Activated CD4-positive, alpha-beta T cell treated with anti-CD3 and anti-CD28 coated beads, Interleukin-2, Interleukin-6, amounts not matched to agents 100 ng/mL and 50 ng/mL, durations not matched to agents 16 hours and 8 hours (primary cell): ENCODE data around the gene ARAF.
A peak's percentile ranks its signal among the peaks of the same experiment; 100 is the strongest.
"Not testable (repeated sequence)": the region's sequence is repeated elsewhere in the genome, so short reads cannot be mapped to it uniquely, and the experiment has no call there.

Experiments
- DNase-seq: peaks from one replicate; pipeline ENCODE4 v3.0.0-alpha.2; 2020

ARAF gene

DNA sequence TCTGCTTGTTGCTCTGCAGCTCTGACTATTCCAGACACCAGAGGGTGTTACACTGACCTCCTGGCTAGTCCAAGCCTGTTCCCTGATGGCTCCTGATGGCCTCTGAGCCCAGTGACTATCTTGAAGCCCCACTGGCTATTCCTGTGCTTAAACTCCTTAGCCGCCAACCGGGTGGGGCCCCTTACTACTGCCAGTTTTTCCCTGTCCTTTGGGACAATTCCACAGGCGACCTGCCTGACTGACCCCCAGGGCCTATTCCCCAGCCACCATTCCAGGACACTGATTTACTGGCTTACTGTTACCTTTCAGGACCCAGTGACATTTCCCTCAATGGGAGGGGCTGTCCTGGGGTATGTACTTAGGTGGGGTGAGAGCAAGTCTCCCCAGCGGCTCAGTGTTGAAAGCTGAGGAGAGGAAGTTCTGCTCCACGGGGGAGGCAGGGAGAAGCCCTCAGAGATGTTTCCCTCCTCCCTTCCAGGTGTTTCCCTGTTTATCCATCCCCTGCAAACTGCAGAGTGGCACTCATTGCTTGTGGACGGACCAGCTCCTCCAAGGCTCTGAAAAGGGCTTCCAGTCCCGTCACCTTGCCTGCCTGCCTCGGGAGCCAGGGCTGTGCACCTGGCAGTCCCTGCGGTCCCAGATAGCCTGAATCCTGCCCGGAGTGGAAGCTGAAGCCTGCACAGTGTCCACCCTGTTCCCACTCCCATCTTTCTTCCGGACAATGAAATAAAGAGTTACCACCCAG, 25.2 kb downstream of the ARAF start:
- no peak for DNase-seq

DNA sequence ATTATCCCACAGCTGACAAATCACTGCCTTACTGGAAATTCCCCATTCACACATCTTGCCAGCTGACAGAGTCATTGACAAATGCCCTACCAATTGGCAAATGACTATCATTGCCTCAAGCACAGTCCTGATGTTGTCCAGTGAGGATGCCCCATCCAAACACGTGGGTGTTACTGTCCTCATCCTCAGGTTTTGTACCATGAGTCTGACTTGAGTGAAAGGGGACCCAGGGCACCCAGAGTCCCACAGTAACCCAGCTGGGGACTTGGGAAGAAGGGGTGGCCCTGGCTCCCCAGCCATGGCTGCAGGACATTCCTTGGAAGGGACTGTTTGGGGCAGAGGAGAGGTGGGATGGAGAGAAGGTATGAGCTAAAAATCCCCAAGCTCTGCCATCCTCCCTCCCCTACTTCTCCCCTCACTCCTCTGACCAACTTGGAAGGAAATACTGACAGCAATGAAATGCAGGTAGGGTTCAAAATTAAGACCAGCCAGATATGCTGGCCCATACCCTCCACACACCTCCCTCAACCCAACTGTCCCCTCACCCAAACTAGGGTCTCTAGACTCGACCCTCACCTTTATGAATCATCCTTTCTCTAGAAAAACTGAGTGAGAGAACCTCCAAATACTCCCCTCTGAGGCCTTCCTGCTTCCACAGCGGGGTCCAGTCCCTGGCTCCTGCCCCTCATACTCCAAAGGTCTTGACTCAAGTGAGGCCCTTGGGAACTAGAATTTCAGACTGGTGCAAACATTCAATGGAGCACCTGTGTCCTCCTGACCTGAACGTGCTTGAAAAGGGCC, 26.3 kb downstream of the ARAF start:
- no peak for DNase-seq

GRCh38 chrX:47587906-47588735, 27.1 kb downstream of the ARAF start:
- no peak for DNase-seq

GRCh38 chrX:47590984-47591383, 30.0 kb downstream of the ARAF start:
- no peak for DNase-seq

- no peak for DNase-seq
Measured at GRCh38 chrX:47593522-47593921, 32.5 kb downstream of the ARAF start.

DNA sequence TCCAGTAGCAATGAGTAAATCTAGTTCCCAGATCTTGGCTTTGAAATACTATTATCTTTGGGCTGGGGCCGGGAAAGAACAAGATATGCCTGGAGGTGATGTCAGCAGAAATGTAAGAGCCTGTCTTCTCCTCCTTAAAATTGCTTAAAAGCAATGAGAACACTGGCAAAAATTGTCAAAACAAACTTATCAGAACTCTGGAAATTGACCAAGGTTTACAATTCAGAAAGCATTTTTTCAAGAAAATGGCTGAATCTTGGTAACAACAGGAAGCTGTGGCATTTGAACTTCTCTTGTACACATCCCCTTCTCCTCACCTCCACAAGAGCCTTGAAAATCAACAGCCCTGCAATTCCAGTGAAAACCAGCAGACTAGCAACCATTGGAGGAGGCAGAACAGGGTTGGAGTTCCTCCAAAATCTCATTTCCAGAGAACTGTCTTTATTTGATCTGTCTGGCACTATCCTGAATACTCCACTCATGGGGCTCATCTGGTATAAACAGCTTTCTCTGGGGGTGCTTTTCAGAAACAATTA, 34.8 kb downstream of the ARAF start:
- no peak for DNase-seq

GRCh38 chrX:47596256-47596655, 35.3 kb downstream of the ARAF start:
- no peak for DNase-seq

DNA sequence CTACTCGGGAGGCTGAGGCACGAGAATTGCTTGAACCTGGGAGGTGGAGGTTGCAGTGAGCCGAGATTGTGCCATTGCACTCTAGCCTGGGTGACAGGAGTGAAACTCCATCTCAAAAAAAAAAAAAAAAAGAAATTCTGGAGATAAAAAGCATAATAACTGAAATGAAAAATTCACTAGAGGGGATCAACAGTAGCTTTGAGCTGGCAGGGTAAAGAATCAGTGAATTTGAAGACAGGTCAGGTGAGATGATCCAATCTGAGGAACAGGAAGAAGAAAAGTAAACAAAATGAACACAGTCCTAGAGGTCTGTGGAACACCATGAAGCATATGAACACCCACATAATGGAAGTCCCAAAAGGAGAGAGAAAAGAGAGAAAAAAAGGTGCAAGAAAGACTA, 36.2 kb downstream of the ARAF start:
- no peak for DNase-seq

DNA sequence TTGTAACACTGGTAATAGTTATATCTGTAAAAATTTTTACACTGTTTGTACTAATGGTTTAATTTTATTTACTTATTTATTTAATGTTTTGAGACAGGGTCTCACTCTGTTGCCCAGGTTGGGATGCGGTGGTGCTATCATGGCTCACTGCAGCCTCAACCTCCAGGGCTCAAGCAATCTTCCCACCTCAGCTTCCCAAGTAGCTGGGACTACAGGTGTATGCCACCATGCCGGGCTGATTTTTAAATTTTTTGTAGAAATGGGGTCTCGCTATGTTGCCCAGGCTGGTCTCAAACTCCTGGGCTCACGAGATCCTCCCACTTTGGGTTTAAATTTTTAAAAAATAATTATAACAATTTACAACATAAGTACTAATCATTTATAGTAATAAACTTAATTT, 42.1 kb downstream of the ARAF start:
- not testable (repeated sequence) for DNase-seq

- no peak for DNase-seq
Measured at GRCh38 chrX:47605024-47605423, 44.0 kb downstream of the ARAF start.

GRCh38 chrX:47607091-47607490, 46.1 kb downstream of the ARAF start:
- no peak for DNase-seq

DNA sequence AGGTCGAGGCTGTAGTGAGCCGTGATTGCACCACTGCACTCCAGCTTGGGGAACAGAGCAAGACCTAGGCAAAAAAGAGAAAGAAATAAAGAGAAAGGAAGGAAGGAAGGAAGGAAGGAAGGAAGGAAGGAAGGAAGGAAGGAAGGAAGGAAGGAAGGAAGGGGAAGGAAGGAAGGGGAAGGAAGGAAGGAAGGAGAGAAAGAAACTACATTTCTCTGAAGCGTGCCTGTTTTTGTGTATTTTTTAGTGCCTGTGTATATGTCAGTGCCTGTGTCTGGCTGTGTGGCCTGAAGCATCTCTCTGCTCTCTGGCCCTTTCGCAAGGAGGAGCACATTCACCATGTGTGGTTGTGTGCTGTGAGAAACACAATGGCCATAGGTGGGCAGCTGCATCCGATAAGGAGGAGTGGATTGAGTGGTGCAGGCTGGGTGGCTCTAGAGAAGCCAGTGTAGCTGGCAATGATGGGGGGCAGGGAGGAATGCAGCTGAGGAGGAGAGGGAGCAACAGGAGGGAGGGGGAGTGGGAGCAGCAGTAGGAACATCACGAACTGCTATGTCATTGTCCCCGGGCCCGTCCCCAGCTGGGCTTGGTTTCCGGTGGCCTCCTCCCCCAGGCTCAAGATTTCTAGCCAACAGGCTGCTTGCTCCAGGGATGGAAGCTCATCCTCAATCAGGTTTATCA, 47.3 kb downstream of the ARAF start:
- no peak for DNase-seq

- DNase-seq, result no peak
Measured at GRCh38 chrX:47610511-47610910, 49.5 kb downstream of the ARAF start.

- DNase-seq, result no peak
Measured at GRCh38 chrX:47611489-47611888, 50.5 kb downstream of the ARAF start.

- DNase-seq, result no peak
Measured at GRCh38 chrX:47611926-47612325, 50.9 kb downstream of the ARAF start.

DNA sequence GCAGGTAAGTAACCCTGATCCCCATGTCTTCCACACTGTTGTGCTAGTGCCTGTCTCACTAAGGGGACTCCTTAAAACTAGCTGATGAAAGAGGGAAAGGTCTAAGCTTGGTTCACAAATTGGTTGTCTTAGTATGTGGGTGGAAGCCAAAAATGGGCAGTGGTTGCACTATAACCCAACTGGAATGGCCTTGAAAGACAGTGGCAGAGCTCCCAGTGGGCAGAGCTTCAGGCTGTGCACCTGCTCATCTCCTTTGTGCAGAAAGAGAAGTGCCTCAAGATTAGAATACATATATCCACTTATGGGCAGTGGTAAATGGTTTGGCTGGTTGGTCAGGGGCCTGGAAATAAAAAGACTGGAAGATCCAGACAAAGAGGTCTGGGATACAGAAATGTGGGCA, 51.4 kb downstream of the ARAF start:
- no peak for DNase-seq

DNA sequence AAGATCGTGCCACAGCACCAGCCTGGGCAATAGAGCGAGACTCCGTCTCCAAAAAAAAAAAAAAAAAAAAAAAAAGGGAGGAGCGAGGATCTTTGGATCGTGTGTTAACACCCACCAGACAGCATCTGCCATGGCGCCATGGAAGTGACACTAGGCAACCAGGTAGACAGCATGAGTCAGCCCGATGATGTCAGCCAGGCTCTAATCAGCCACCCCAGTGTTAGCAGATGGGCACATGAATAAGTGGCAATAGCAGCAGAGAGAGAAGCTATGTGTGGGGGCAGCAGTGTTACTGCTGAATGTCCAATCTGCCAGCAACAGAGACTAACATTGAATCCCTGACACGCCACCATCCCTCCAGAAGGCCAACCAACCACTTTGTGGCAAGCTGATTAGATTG, 52.1 kb downstream of the ARAF start:
- no peak for DNase-seq

DNA sequence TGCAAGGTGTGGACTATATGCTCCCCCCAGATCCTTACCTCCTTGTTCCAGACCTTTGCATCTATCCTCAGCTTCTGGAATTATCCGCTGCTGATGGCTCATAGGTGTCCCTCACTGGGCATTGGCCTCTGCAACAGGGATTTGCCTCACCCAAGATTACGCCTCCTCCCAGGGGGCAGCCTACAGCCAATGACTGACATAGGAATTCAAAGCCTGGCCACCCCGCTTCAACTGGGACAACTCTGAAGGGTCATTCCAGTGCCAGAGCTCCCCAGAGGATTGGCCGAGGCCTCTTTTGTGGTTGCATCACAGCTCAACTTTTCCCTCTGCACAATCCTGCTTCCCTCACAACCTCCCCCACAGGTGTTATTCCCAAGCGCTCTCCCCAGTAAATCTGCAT, 53.6 kb downstream of the ARAF start:
- DNase-seq, result no peak

GRCh38 chrX:47618923-47619485, 58.0 kb downstream of the ARAF start:
- DNase-seq, result no peak

GRCh38 chrX:47619486-47620302, 58.7 kb downstream of the ARAF start, which contains the start of gene SYN1:
TSS of gene SYN1 (minus strand) at chrX:47619857. CDS start at chrX:47619728, 129 bp downstream.
- DNase-seq, result peak; percentile 78

DNA sequence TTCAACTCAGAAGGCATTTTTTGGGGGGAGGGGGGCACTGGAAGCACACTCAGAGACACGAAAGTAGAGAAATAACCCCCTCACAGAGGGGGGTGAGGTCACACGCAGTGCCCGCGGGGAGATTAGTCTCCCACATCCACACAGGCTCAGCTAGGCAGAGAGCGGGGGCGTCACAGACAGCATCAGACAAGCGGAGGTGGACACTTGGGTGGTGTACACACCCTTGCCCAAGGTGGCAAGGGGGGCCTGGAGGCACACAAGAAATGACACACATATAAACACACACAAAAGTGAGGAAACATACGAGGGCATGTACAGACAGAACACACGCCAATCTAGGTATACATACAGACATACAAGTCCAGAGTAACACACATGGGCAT, 59.3 kb downstream of the ARAF start:
- DNase-seq, result no peak
